ENCODE measurements around the gene MEP1A. TPM values are rescaled to one million over a fixed set of nuclear protein-coding genes. Genes with fewer than 3 reads are reported as not detected.
"Not testable (repeated sequence)": the region's sequence is repeated elsewhere in the genome, so short reads cannot be mapped to it uniquely, and the experiment has no call there.

The MEP1A gene
- polyA plus RNA-seq (ENCODE audit: insufficient read length): not detected

- no peak for DNase-seq
Observed at GRCh38 chr6:46793138-46793537, at the start of gene MEP1A. TSS of gene MEP1A (plus strand) at chr6:46793389. CDS start at chr6:46793399, 10 bp downstream.

GRCh38 chr6:46743425-46744158, 49.6 kb upstream of the MEP1A start:
- DNase-seq: no peak

- not testable (repeated sequence) for DNase-seq
Observed at GRCh38 chr6:46744159-46744725, 48.9 kb upstream of the MEP1A start.

GRCh38 chr6:46745973-46746372, 47.2 kb upstream of the MEP1A start:
- no peak for DNase-seq

GRCh38 chr6:46746696-46747095, 46.5 kb upstream of the MEP1A start, which contains the start of gene ANKRD66:
TSS of gene ANKRD66 (plus strand) at chr6:46746933. CDS start at chr6:46751949, 5,016 bp downstream.
- DNase-seq: no peak

GRCh38 chr6:46748940-46749503, 44.2 kb upstream of the MEP1A start:
- DNase-seq: no peak

- no peak for DNase-seq
Observed at GRCh38 chr6:46749731-46750130, 43.5 kb upstream of the MEP1A start.

GRCh38 chr6:46751658-46752057, 41.5 kb upstream of the MEP1A start:
- DNase-seq: no peak

- DNase-seq: no peak
Observed at GRCh38 chr6:46755865-46756264, 37.3 kb upstream of the MEP1A start.

- DNase-seq: no peak
Observed at GRCh38 chr6:46756469-46757213, 36.5 kb upstream of the MEP1A start.

GRCh38 chr6:46757214-46757596, 36.0 kb upstream of the MEP1A start:
- DNase-seq: no peak

- no peak for DNase-seq
Observed at GRCh38 chr6:46758960-46759753, 34.0 kb upstream of the MEP1A start.

- DNase-seq: no peak
Observed at GRCh38 chr6:46760925-46761324, 32.3 kb upstream of the MEP1A start.

- no peak for DNase-seq
Observed at GRCh38 chr6:46763466-46763865, 29.7 kb upstream of the MEP1A start.

- not testable (repeated sequence) for DNase-seq
Observed at GRCh38 chr6:46764280-46764679, 28.9 kb upstream of the MEP1A start.

GRCh38 chr6:46764961-46765360, 28.2 kb upstream of the MEP1A start:
- DNase-seq: no peak

GRCh38 chr6:46772016-46772415, 21.2 kb upstream of the MEP1A start:
- no peak for DNase-seq

- peak; percentile 27 for DNase-seq
Observed at GRCh38 chr6:46772762-46773161, 20.4 kb upstream of the MEP1A start.

GRCh38 chr6:46773201-46773855, 19.9 kb upstream of the MEP1A start:
- DNase-seq: no peak

- DNase-seq: not testable (repeated sequence)
Observed at GRCh38 chr6:46774736-46775135, 18.5 kb upstream of the MEP1A start.

- no peak for DNase-seq
Observed at GRCh38 chr6:46776070-46776712, 17.0 kb upstream of the MEP1A start.
